Activated CD4-positive, alpha-beta T cell treated with anti-CD3 and anti-CD28 coated beads, Interleukin-10, Interleukin-2, amounts not matched to agents 100 ng/mL and 50 ng/mL, durations not matched to agents 16 hours and 8 hours (primary cell): ENCODE data around the gene CTNNB1.

Experiments
- DNase-seq: peaks from one replicate; pipeline ENCODE4 v3.0.0-alpha.2; 2020

Gene CTNNB1

DNA sequence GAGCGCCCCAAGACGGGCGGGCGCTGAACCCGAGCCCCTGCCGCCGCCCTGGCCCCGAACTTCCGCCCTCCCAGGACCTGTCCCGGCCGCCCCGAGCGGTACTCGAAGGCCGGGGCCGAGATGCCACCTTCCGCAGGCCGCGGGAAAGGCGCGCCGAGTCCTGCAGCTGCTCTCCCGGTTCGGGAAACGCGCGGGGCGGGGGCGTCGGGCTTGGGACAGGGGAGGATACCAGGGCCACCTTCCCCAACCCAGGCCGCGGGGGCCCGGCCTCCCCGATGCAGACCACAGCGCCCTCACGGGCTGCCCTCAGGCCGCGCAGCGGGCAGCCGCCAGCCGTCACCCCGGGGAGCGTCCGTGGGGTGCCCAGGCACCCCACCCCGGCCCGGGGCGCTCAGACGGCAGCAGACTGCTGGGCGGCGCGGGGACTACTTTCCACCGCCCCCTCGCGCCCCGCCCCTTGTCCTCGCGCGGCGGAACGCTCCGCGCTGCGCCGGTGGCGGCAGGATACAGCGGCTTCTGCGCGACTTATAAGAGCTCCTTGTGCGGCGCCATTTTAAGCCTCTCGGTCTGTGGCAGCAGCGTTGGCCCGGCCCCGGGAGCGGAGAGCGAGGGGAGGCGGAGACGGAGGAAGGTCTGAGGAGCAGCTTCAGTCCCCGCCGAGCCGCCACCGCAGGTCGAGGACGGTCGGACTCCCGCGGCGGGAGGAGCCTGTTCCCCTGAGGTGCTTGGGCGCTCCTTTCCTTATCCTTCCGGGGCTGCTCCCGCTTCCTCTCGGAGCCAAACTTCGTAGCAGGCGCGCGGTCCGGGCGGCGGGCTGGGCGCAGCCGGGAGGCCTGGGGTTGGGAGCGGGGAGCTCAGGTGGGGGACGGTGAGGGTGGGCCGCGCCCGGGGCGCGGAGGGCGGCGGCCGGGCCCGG lies at the start of gene CTNNB1:
CTNNB1 (plus strand) TSS at position 556 of the 916 bp plus-strand sequence. CDS start 24,564 bp downstream, outside the sequence.
- DNase-seq = peak; percentile 90

DNA sequence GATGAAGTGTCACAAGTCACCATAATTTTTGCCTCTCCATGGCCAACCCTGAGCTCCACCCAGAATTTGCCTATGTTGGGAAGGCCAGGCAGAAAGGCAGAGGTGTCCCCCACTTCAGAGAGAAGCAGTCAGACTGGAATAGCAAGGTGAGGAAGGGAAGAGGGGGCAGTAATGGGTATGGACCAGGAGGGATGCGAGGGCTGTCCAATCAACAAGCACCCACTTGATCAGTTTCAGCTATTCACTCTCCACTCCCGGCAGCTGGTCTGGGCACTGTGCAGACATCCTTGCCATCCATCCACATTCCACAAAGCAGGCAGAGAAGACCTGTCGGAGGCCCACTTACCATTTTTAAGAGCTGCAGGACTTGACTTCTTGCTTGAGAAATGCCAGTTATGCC lies 43.5 kb upstream of the CTNNB1 start:
- no peak for DNase-seq

DNA sequence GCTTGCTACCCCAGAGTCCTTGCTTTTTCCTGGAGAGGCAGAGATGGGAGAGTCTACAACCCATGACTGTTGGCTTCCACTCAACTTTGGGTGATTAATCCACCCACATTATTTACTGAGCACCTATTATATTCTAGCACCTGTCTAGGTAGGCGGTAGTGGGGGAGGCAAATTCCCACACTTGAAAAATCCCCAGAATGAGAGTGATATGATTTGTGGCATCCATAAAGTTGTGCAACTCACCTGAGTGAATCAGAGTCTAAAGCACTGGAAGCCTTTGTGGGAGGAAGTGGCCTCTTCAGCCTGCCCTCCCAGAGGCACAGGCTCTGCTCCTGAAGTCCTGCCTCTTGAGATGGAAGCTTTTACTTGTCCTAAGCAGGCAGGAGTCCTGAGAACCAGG lies 40.4 kb upstream of the CTNNB1 start:
- DNase-seq = no peak

DNA sequence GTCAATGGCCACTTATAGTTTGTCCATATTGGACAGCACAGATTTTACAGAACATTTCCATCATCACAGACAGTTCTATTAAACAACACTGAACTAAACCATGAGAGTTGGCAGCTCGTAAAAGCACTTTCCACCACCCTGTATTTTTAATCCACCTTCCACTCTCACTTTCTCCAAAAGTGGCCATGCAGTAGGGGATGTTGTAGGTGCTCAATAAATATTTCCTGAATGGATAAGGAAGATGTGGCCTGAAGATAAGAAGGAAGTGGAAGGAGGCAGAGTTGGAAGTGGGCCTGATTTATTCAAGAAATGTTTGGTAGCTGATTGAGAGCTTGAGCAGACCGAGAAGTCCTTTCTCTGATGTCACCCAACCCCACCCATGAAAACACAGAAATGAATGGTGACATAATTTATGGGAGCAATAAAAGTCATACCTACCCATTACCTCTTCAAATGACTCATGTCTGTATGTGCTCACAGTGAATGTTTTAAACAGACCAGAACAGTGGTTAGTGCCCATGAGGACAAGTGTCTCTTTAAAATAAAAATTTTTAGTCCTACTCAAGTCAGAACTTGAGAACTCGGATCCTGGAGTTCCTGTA lies 39.6 kb upstream of the CTNNB1 start:
- DNase-seq = peak; percentile 16

DNA sequence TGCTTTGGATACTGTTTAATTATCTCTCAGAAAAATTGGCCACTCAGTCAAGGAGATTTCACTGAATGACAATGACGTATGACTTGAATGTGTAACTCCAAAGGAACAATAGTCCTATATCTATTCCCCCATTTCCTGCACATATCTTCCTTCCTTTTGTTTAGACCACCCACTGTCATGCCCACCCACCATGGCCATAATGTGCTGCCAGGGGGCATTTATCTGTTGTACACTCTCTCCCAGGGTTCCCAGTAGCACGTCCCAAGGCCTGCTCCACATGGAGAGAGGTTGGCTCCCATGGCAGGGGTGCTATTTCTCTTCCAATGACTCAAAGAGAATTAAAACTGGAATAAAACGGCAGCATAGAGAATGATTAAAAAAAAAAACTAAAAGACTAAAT lies 36.8 kb upstream of the CTNNB1 start:
- no peak for DNase-seq

DNA sequence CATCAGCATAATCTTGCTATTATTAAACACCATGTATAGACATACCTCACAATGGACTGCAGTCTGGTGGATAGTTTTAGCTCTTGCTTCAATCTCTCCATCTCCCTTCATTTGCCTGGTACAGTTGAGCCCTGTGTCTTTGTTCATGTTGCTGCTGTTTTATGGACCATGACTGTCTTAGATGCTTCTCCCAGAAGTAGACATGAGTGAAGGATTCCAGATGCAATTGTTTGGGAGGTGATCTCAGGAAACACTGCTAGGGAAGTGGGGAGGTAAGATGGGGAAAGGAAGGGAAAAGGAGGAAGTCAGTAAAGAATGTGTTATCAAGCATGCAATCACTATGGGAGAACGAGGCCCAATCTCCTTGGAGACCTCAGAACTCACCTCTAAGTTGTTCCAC lies 36.3 kb upstream of the CTNNB1 start:
- DNase-seq = no peak

DNA sequence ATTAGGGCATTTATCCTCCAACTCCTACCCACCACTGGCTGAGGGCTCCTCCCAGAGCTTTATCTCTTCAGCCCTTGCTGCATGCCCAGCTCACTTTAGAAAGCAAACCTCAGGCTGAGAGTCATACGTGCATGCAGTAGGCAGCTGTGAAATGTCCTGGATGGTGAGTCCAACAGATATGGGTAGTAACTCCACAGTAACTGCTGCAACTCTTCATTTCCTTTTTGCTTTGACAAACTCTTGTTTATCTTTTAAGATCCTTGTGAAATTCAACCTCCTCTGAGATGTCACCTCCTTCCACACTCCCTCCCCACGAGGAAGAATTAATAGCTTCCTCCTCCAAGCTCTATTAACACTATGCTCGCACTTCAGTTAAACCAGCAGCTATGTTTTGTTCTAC lies 35.9 kb upstream of the CTNNB1 start:
- no peak for DNase-seq

DNA sequence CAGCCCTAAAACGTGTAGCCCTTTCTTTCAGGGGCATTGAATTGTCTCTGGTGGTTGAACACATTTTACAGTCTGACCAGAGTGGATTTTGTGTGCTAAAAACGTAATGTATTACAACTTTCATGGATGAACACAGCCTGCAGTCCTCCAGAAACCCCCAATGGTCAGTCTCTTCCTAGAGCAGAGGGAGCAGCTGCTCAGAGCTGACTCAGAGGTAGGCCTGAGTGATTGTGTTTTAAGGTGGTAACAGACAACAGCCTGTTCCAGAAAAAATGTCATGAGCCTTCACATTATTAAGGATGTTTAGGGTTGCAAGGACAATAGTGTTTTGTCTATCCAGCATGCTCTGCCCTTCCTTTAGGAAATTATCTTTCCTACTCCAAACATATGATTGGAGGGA lies 34.5 kb upstream of the CTNNB1 start:
- DNase-seq = no peak

DNA sequence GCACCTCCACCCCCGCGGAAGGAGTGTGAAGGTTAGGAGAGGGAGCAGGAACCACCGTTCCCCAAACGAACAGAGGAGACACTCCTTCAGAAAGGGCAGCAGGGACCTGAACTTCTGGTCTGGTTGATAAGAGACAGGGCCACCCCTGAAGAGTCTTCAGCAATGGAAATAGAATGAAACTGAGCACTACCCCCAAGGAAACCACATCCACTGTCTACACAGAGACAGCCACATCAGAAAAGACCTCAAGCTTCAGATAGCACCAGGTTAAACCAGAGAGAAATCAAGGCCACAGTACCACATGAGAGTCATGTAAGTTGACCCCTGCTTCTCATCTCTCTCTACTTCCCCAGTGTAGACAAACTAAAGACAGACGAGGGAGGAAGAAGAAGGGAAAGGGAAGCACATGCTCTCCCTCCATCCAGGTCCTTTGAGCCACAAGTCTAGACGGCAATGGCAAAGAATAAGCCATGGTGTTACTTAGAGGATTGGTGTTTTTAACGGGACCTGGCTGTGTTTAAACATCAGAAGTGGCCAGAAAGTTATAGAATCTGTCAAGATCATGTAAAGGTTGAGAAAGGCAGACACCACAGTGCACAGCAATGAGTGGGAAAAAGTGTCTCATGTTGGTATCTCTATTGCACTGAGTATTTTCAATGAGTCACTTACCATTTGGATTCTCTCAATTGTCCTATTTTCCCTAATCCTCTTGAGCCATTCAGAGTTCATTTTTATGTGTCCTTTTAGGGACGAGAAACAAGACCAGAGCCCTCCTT lies 31.4 kb upstream of the CTNNB1 start:
- no peak for DNase-seq

DNA sequence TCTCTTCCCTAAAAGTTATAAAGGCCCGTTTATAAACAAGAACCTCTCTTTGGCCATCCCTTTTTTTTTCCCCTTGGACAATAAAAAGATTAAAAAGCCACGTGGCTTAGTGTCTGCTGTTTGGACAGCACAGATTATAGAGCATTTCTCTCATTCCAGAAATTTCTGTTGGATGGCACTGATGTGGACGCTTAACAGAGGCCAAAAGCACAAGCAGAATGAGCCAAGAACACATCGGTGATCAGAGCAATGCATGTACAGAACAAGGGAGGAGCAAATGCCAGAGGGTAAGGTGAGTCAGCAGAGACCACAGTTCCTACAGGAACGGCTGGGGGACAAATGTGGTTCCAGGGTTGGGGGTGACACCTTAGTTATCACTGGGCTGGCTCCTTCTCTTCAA lies 30.3 kb upstream of the CTNNB1 start:
- DNase-seq = no peak

DNA sequence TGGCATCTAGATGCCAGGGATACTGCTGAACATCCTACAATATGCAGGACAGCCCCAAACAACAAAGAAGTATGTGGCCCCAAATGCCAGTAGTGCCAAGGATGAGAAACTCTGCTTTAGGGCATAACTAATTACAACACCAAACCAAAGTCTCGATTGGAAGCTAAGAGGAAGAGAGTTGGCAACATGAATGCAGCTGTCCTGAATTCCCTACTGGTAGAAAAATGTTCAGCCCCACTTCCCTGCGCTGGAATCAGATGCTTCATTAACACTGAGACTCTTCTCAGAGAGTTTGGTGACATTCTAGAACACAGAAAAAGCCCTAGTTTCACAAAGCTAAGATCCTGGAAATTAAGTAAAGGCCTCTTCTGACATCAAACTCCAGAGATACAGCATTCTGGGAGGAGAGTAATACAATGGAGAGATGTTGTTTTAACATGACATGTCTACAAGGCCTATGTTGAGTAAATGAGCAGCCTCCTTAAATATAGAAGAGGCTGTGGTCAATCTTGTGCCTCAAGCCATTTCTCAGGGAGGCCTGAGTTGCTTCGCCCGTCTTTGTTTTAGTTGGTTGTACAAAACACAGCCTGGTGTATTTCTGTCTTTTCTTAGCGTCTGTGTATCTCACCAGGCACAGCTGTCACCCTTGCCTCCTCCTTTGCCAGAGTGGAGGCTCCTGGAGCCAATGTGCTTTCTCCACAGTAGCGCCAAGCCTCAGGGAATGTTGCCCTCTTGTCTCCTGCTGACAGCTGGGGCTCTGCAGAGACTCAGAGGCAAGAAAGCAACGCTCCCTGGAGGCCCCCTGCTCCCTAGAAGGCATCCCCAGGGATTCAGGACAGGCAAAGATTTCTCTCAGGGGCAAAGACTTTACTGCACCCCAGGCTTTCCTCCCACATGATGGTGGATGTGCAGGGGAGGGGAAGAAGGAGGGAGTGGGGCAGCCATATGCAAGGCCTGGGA lies 25.1 kb upstream of the CTNNB1 start:
- DNase-seq = no peak

DNA sequence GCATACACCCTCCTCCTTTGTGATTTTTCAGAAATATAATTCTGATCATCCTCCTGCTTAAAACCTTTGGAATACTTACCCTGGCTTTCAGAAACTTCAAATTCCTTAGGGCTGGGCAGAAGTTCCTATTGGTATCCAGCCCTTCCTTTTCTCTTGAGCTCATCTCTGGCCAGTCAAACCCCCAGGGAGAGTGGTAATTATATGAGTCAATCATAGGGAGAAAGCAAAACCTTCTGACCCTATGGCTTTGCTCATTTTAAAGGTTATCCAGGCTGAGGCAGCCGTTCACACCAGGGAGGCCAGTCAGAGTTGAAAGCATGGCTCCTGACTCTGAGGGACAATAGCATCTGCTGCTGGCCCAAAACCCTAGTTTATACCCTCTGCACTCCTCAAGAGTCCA lies 23.9 kb upstream of the CTNNB1 start:
- DNase-seq = no peak

DNA sequence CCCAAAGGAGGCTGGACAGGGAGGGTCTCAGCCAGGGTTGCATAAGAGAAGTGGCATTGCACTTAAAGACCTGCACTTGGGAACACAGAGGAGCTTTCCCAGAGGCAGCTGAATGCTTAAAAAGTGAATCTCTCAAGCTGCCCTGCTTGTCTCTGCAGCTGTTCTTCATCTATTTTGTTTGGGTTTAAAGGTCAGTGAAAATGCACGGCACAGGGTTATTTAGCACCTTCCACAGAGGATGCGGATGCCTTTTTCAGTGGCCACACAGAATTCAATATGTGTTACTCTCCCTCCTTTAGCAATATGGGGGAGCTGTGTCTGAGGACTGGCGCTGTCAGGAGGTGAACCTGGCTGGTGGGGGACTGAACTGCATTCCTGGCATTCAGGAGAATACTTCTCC lies 22.7 kb upstream of the CTNNB1 start:
- no peak for DNase-seq

DNA sequence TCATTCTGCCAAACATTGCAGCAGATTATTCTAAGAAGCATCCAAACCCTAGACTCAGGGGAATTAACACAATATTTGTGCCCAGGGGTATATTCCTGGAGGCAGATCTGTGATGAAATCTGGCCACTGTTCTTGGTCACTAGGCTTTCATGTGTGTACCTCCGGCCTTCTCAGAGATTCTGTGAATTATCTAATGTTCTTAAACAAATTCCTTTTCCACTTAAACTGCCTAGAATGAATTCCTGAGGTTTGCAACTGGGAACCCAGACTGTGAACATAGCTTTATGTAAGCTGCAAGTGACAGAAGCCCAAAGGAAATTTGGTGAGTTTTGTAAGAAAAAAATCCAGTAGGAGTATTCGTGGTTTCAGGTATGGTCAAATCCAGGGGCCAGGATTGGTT lies 20.7 kb upstream of the CTNNB1 start:
- DNase-seq = no peak

DNA sequence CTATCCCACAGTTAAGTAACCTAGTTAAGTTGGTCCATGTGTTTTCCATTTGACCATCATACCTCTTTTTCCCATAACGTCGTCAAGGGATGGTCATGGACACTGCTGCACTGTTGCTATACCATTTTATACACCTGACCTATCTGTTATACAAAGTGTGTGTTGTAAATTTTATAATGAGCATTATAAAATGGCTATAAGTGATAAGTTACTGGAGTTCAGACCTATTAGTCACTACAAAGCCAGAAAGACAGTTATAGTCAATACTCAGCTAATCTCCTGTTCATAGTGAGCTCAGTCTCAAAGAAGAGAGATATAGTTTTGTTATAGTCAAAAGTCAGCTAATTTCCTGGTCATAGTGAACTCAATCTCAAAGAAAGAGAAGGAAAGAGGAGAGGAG lies 18.9 kb upstream of the CTNNB1 start:
- DNase-seq = no peak

DNA sequence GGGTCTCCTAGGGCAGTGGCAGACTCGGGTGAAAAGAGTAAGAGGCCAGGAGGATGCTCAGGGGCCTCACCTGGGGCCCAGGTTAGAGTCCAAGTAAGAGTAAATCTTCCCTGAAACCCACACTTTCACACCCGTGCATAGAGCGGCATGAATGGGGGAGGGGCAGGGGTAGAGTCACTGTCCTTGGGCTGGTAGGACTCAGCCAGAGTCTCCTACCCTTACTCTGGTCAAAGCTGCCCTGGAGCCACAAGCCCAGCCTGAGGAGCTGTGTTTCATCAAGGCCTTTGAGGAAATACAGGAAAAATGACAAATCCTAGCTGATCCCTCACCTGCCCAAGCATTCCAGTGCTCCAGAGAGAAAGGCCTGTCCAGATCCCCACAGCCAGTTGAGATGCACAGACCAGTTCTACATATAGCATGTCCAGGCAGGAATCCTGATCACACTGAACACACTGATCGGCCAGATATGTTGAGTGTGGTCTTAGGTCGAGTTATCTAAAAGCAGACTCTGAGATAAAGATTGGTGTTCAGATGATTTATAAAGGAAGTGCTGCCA lies 16.7 kb upstream of the CTNNB1 start:
- DNase-seq = no peak

DNA sequence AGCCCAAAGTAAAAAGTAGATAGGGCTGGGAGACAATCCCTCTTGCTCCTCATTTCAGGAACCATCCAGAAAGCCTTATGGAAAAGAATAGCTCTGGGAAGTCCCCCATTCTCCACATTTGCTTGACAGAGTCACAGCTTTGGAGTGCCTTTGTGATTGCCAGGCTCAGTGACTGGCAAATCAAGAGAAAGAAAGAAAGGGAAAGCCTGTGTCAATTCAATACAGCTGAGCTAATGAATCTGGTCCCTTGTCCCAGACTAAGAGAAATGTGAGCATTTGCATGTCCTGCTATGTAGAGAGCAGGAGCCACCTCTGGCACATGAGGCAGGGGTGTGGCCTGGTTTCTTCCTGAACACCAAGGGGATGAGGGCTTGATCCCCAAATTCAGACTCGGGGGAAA lies 14.9 kb upstream of the CTNNB1 start:
- no peak for DNase-seq

DNA sequence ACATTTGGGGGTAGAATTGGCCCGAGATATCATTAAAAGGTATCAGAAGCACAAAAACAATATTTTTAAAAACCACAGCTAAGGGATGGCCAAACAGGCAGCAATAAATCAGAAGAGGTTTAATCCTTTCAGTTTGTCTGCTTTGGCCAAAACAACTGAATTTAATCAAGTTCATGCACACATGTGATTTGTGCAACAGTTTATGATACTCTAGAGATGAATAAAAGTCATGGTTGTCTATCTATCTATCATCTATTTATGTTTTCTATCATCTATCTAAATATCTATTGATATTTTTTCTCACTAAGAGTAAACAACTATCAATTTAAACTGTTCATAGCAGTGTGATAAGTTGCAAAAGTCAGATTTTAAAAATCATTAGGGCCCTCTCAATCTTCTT lies 13.0 kb upstream of the CTNNB1 start:
- no peak for DNase-seq

DNA sequence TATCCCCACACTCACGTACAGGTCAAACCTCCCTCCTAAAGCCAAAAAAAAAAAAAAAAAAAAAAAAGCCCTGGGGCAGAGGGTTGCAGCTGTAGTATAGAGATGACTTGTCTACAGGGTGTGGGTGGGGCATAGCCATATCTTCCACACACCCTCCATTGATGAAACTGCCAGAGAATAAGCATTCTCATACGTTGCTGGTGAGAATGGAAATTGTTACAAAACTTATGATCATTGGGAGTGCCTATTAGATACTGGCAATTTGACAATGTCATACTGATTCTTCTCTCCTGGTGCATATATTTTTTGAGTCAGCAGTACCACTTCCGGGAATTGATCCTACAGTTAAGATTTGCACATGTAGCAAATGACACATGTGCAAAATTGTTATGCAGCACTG lies 11.0 kb upstream of the CTNNB1 start:
- DNase-seq = peak; percentile 90

DNA sequence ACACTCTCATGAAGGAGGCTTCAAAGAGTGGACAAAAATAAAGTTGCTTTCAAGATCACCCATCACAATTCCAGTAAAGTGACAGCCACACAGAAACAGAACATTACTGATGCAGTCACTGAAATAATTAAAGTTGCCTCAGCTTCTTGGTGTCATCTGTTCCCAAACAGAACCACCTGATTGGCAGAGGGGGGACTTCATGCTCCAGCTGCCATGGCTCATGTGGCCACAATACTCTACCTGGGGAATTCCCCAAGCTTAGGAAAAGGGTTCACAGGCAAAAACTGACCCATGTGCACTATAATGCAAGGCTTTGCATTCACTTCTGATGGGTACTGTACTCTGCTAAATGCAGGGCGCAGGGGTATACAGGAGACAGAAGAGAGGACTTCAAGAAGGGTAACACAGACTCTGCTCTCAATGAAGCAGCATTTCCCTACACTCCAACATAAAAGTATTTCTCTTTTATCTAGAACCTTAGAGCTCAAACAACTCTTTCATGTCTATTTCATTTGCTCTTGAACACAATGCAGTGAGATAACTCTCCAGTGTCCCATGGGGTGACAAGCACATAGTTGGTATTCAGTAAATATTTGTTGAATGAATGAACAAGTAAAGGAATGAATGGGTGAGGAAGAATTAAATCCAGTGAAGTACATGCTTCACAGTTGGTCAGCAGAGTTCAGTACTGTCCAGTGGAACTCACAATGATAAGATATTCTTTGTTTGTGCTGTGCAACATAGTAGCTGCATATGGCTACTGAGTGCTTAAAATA lies 8.6 kb upstream of the CTNNB1 start:
- peak; percentile 18 for DNase-seq

DNA sequence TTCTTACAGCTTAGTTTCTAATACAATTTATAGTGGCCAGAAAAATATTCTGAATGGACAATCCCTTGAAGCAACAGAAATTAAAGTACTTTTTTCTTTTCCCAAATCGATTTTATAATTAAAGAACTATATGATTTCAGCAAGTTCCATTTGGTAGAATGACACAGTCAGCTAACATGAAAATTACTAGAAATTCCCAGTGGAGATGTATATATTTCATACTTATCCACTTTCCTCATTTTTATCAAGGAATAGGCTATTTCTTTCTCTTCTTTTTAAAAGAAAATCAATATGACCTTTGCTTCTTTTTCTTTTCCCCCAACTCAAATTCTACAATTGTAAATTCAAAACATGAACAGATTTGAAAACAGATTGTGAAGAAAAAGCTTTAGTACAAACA lies 6.4 kb upstream of the CTNNB1 start:
- DNase-seq = no peak
